ENCODE measurements around the gene MYL10. TPM values are rescaled to one million over a fixed set of nuclear protein-coding genes. Genes with fewer than 3 reads are reported as not detected.

Gene MYL10
- total and polyA plus RNA-seq, 2 experiments from 2014 or later, result 1.3 TPM; not detected in 1

GRCh38 chr7:101634196-101634717, 5.2 kb upstream of the MYL10 start:
- peaks cover 12% of the 10 kb centered on the region for H3K9me3 Mint-ChIP-seq
- no peak overlapping the region for H3K4me3 Mint-ChIP-seq
- Histone ChIP-seq H3K4me1 (ENCODE audit: insufficient read depth) (no peaks in the 10 kb centered on the region), H3K4me2 (no peak overlapping the region), H3K27ac (ENCODE audit: low read depth) (no peak overlapping the region), H2AFZ (no peak overlapping the region), H3K79me2 (replicated peaks; ENCODE audit: insufficient read depth) (no peaks in the 10 kb centered on the region), H3F3A (replicated peaks; ENCODE audit: low read depth) (no peaks in the 10 kb centered on the region), H4K20me1 (replicated peaks; ENCODE audit: insufficient read depth) (no peaks in the 10 kb centered on the region), H3K9me2 (ENCODE audit: insufficient read depth) (no peaks in the 10 kb centered on the region), H3K36me3 (ENCODE audit: insufficient read depth) (no peaks in the 10 kb centered on the region), H3K27me3 (ENCODE audit: insufficient read depth) (no peaks in the 10 kb centered on the region), H3K4me3 (no peak overlapping the region)
- H3K4me1 Mint-ChIP-seq, result no peaks in the 10 kb centered on the region; the same call in 2 of the 3 replicates
- no peaks in the 10 kb centered on the region for H3K36me3 Mint-ChIP-seq (ENCODE audit: low read depth)
- DNase-seq (ENCODE audit: low spot score), result peak; percentile 53
- TF ChIP-seq, protein P1, sequence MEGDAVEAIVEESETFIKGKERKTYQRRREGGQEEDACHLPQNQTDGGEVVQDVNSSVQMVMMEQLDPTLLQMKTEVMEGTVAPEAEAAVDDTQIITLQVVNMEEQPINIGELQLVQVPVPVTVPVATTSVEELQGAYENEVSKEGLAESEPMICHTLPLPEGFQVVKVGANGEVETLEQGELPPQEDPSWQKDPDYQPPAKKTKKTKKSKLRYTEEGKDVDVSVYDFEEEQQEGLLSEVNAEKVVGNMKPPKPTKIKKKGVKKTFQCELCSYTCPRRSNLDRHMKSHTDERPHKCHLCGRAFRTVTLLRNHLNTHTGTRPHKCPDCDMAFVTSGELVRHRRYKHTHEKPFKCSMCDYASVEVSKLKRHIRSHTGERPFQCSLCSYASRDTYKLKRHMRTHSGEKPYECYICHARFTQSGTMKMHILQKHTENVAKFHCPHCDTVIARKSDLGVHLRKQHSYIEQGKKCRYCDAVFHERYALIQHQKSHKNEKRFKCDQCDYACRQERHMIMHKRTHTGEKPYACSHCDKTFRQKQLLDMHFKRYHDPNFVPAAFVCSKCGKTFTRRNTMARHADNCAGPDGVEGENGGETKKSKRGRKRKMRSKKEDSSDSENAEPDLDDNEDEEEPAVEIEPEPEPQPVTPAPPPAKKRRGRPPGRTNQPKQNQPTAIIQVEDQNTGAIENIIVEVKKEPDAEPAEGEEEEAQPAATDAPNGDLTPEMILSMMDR (conservative IDR thresholded peaks at IDR 0.05; ENCODE audit: low read depth in 2 of 2), result no peak
- TF ChIP-seq, protein P2, sequence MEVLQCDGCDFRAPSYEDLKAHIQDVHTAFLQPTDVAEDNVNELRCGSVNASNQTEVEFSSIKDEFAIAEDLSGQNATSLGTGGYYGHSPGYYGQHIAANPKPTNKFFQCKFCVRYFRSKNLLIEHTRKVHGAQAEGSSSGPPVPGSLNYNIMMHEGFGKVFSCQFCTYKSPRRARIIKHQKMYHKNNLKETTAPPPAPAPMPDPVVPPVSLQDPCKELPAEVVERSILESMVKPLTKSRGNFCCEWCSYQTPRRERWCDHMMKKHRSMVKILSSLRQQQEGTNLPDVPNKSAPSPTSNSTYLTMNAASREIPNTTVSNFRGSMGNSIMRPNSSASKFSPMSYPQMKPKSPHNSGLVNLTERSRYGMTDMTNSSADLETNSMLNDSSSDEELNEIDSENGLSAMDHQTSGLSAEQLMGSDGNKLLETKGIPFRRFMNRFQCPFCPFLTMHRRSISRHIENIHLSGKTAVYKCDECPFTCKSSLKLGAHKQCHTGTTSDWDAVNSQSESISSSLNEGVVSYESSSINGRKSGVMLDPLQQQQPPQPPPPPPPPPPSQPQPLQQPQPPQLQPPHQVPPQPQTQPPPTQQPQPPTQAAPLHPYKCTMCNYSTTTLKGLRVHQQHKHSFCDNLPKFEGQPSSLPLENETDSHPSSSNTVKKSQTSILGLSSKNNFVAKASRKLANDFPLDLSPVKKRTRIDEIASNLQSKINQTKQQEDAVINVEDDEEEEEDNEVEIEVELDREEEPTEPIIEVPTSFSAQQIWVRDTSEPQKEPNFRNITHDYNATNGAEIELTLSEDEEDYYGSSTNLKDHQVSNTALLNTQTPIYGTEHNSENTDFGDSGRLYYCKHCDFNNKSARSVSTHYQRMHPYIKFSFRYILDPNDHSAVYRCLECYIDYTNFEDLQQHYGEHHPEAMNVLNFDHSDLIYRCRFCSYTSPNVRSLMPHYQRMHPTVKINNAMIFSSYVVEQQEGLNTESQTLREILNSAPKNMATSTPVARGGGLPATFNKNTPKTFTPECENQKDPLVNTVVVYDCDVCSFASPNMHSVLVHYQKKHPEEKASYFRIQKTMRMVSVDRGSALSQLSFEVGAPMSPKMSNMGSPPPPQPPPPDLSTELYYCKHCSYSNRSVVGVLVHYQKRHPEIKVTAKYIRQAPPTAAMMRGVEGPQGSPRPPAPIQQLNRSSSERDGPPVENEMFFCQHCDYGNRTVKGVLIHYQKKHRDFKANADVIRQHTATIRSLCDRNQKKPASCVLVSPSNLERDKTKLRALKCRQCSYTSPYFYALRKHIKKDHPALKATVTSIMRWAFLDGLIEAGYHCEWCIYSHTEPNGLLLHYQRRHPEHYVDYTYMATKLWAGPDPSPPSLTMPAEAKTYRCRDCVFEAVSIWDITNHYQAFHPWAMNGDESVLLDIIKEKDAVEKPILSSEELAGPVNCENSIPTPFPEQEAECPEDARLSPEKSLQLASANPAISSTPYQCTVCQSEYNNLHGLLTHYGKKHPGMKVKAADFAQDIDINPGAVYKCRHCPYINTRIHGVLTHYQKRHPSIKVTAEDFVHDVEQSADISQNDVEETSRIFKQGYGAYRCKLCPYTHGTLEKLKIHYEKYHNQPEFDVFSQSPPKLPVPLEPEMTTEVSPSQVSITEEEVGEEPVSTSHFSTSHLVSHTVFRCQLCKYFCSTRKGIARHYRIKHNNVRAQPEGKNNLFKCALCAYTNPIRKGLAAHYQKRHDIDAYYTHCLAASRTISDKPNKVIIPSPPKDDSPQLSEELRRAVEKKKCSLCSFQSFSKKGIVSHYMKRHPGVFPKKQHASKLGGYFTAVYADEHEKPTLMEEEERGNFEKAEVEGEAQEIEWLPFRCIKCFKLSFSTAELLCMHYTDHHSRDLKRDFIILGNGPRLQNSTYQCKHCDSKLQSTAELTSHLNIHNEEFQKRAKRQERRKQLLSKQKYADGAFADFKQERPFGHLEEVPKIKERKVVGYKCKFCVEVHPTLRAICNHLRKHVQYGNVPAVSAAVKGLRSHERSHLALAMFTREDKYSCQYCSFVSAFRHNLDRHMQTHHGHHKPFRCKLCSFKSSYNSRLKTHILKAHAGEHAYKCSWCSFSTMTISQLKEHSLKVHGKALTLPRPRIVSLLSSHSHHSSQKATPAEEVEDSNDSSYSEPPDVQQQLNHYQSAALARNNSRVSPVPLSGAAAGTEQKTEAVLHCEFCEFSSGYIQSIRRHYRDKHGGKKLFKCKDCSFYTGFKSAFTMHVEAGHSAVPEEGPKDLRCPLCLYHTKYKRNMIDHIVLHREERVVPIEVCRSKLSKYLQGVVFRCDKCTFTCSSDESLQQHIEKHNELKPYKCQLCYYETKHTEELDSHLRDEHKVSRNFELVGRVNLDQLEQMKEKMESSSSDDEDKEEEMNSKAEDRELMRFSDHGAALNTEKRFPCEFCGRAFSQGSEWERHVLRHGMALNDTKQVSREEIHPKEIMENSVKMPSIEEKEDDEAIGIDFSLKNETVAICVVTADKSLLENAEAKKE (CRISPR knock-in tag; IDR thresholded peaks at IDR 0.05), result no peak
- TF ChIP-seq CREB1 (CRISPR knock-in tag; IDR thresholded peaks at IDR 0.05; ENCODE audit: low read depth) (no peak), JUNB (IDR thresholded peaks at IDR 0.05; ENCODE audit: unreplicated experiment) (no peak), EZH2phosphoT487 (IDR thresholded peaks at IDR 0.05; ENCODE audit: unreplicated experiment) (no peak), EZH2 (IDR thresholded peaks at IDR 0.05; ENCODE audit: low read depth, unreplicated experiment) (no peak), STAT1 (IDR thresholded peaks at IDR 0.05; ENCODE audit: unreplicated experiment) (no peak), ZNF114 (CRISPR knock-in tag; IDR thresholded peaks at IDR 0.05) (no peak), NANOG (IDR thresholded peaks at IDR 0.05; ENCODE audit: borderline replicate concordance) (no peak), REST (IDR thresholded peaks at IDR 0.05; ENCODE audit: unreplicated experiment) (no peak), ZNF331 (CRISPR knock-in tag; IDR thresholded peaks at IDR 0.05; ENCODE audit: low read depth) (no peak), POLR2AphosphoS5 (IDR thresholded peaks at IDR 0.05; ENCODE audit: low read depth) (no peak)
- TF ChIP-seq, protein P3, sequence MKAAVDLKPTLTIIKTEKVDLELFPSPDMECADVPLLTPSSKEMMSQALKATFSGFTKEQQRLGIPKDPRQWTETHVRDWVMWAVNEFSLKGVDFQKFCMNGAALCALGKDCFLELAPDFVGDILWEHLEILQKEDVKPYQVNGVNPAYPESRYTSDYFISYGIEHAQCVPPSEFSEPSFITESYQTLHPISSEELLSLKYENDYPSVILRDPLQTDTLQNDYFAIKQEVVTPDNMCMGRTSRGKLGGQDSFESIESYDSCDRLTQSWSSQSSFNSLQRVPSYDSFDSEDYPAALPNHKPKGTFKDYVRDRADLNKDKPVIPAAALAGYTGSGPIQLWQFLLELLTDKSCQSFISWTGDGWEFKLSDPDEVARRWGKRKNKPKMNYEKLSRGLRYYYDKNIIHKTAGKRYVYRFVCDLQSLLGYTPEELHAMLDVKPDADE (IDR thresholded peaks at IDR 0.05), result no peak
- peak; percentile 30 for ATAC-seq
- H3K27me3 Mint-ChIP-seq (ENCODE audit: insufficient read depth, low read depth, poor library complexity), result peaks cover 6% of the 10 kb centered on the region
- H3K27ac Mint-ChIP-seq, result no peak overlapping the region

Data from GM23338 (cell line).